RWPE2 (cell line): Measurements from ENCODE around the gene MAZ.

Source experiments
- ATAC-seq: fragments of 200-7000 bp; cut with Tn5 transposase; 3 replicates; pipeline ENCODE4 v1.9.1; 2021; ENCODE audit warnings: low read depth
- DNase-seq: peaks from one replicate; pipeline ENCODE4 v3.0.0-alpha.2; 2020; ENCODE audit warnings: low spot score
- H3K27ac ChIP-seq: fragments of 450-650 bp; 2 replicates; pipeline ENCODE4 v1.5.1; 2017; ENCODE audit warnings: mild to moderate bottlenecking; ENCODE audit not compliant: poor library complexity, severe bottlenecking
- H3K27me3 ChIP-seq: fragments of 250-450 bp; sonication (Bioruptor Pico); 2 replicates; pipeline ENCODE4 v1.5.1; 2021; ENCODE audit warnings: mild to moderate bottlenecking, moderate library complexity; ENCODE audit not compliant: insufficient read depth, poor library complexity, severe bottlenecking
- H3K36me3 ChIP-seq: fragments of 250-450 bp; sonication (Bioruptor Pico); 2 replicates; pipeline ENCODE4 v1.5.1; 2020; ENCODE audit warnings: low read depth, mild to moderate bottlenecking, moderate library complexity
- H3K4me1 ChIP-seq: fragments of 250-450 bp; sonication (Bioruptor Pico); 2 replicates; pipeline ENCODE4 v1.5.1; 2021; ENCODE audit warnings: mild to moderate bottlenecking, moderate library complexity; ENCODE audit not compliant: insufficient read depth, poor library complexity, severe bottlenecking
- H3K4me3 ChIP-seq: fragments of 250-450 bp; sonication (Bioruptor Pico); 2 replicates; pipeline ENCODE4 v1.5.1; 2021; ENCODE audit warnings: mild to moderate bottlenecking, moderate library complexity; ENCODE audit not compliant: severe bottlenecking
- H3K9me3 ChIP-seq: fragments of 250-450 bp; sonication (Bioruptor Pico); 2 replicates; pipeline ENCODE4 v1.5.1; 2021; ENCODE audit warnings: mild to moderate bottlenecking, moderate library complexity; ENCODE audit not compliant: severe bottlenecking
- TF ChIP-seq, protein P1 (sequence below): fragments of 450-650 bp; IDR thresholded peaks from one replicate; pipeline ENCODE4 v1.5.1; 2017; ENCODE audit warnings: mild to moderate bottlenecking, moderate library complexity; ENCODE audit not compliant: poor library complexity, severe bottlenecking

MAZ gene

DNA sequence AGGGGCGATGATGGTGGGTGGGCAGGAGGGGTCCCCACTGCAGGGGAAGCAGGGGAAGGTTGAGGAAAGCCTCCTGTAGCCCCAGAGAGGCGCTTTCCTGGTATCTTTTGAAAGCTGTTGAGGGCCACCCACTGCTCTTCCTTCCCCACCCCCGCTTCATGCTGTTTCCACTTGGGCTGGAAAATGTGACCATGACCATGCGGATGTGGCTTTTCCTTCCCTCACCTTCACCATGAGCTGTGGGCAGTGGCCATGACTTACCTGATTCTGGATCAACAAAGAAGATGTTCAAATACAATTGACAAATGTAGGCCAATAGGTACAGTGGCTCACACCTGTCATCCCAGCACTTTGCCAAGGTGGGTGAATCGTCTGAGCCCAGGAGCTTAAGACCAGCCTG lies 27.8 kb downstream of the MAZ start:
- DNase-seq (no peak), ATAC-seq (no peak)
- no peak overlapping the region for H3K4me3 ChIP-seq
- H3K27me3 ChIP-seq = no peaks in the 10 kb centered on the region
- H3K9me3 ChIP-seq = no peaks in the 10 kb centered on the region
- H3K27ac ChIP-seq = no peak overlapping the region
- peaks cover 26% of the 10 kb centered on the region for H3K36me3 ChIP-seq
- H3K4me1 ChIP-seq = no peaks in the 10 kb centered on the region
- TF ChIP-seq, protein P1, sequence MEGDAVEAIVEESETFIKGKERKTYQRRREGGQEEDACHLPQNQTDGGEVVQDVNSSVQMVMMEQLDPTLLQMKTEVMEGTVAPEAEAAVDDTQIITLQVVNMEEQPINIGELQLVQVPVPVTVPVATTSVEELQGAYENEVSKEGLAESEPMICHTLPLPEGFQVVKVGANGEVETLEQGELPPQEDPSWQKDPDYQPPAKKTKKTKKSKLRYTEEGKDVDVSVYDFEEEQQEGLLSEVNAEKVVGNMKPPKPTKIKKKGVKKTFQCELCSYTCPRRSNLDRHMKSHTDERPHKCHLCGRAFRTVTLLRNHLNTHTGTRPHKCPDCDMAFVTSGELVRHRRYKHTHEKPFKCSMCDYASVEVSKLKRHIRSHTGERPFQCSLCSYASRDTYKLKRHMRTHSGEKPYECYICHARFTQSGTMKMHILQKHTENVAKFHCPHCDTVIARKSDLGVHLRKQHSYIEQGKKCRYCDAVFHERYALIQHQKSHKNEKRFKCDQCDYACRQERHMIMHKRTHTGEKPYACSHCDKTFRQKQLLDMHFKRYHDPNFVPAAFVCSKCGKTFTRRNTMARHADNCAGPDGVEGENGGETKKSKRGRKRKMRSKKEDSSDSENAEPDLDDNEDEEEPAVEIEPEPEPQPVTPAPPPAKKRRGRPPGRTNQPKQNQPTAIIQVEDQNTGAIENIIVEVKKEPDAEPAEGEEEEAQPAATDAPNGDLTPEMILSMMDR = no peak

DNA sequence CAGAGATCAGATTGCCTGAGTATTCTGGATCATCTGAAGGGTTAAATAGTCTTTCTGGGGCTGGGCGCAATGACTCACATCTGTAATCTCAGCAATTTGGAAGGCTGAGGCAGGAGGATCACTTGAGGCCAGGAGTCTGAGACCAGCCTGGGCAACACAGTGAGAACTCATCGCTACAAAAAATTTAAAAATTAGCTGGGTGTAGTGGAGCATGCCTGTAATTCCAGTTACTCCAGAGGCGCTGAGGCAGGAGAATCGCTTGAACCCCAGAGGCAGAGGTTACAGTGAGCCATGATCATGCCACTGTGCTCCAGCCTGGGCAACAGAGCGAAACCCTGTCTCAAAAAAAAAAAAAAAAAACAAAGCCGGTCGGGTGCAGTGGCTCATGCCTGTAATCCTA lies 29.6 kb downstream of the MAZ start:
- H3K4me1 ChIP-seq = no peaks in the 10 kb centered on the region
- no peaks in the 10 kb centered on the region for H3K9me3 ChIP-seq
- no peak overlapping the region for H3K27ac ChIP-seq
- no peaks in the 10 kb centered on the region for H3K27me3 ChIP-seq
- ATAC-seq (no peak), DNase-seq (no peak)
- peaks cover 32% of the 10 kb centered on the region for H3K36me3 ChIP-seq
- H3K4me3 ChIP-seq = no peak overlapping the region
- TF ChIP-seq, protein P1 = no peak

DNA sequence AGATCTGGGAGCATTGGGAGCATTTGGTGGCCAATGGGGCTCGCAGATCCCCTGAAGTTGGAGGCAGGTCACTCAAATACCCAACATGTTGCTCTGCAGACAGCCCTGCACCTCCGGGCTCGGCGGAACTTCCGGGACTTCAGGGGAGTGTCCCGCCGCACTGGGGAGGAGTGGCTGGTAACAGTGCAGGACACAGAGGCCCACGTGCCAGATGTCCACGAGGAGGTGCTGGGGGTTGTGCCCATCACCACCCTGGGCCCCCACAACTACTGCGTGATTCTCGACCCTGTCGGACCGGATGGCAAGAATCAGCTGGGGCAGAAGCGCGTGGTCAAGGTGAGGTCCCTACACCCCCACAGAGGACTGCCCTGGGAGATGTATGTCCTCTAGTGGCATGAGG lies 30.3 kb downstream of the MAZ start:
- no peak for DNase-seq
- Histone ChIP-seq H3K36me3 (peaks cover 30% of the 10 kb centered on the region), H3K27ac (no peak overlapping the region), H3K4me3 (no peak overlapping the region), H3K27me3 (no peaks in the 10 kb centered on the region), H3K4me1 (no peaks in the 10 kb centered on the region), H3K9me3 (no peaks in the 10 kb centered on the region)
- ATAC-seq = no peak
- TF ChIP-seq, protein P1 = no peak

DNA sequence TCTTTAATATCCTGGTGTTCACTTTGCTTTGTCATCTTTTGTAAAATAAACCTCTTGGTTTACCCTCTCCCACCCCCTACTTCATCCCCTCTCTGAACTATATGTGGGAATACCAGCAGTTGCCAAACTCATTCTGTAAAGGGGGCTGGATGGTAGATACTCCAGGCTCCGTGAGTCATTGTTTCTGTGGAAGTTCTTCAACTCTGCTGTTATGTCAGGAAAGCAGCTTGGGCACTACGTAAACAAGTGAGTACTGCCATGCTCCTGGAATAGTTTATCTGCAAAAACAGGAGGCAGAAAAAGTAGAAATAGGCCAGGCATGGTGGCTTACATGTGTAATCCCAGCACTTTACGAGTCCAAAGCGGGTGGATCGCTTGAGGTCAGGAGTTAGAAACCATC lies 31.5 kb downstream of the MAZ start:
- Histone ChIP-seq H3K27me3 (no peaks in the 10 kb centered on the region), H3K4me3 (no peak overlapping the region), H3K27ac (no peak overlapping the region), H3K36me3 (peaks cover 27% of the 10 kb centered on the region), H3K9me3 (no peaks in the 10 kb centered on the region), H3K4me1 (no peaks in the 10 kb centered on the region)
- TF ChIP-seq, protein P1 = no peak
- no peak for DNase-seq
- no peak for ATAC-seq

DNA sequence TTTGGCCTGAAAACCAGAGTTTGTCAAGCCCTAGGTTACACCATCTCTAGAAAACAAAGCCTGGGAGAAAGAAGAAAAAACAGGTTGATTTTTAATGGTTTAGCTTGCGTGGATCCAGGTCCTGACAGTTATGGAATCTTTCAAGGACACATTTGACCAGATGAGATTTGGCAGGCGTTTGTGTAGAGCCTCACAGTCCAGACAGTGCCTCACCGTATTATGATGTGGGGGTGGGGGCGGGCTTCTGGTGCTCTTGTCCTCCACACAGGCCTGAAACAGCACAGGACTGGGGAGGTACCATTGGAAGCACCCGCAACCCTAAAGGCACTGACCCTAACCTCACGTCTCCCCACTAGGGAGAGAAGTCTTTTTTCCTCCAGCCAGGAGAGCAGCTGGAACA lies 33.5 kb downstream of the MAZ start:
- peaks cover 16% of the 10 kb centered on the region for H3K36me3 ChIP-seq
- H3K4me3 ChIP-seq = no peak overlapping the region
- H3K27me3 ChIP-seq = no peaks in the 10 kb centered on the region
- TF ChIP-seq, protein P1 = no peak
- ATAC-seq = no peak
- DNase-seq = no peak
- no peaks in the 10 kb centered on the region for H3K4me1 ChIP-seq
- H3K27ac ChIP-seq = no peak overlapping the region
- no peaks in the 10 kb centered on the region for H3K9me3 ChIP-seq
